Epithelial cell of proximal tubule (primary cell): ENCODE results near the gene YBEY. TPM values are rescaled to one million over a fixed set of nuclear protein-coding genes. Genes with fewer than 3 reads are reported as not detected.

Experiments
- DNase-seq: peaks from one replicate; pipeline ENCODE4 v3.0.0-alpha.2; 2011; ENCODE audit warnings: low read depth
- H3K4me3 ChIP-seq: 2 replicates; pipeline ENCODE4 v1.5.1; 2011; ENCODE audit warnings: low read depth, mild to moderate bottlenecking, low read length
- total RNA-seq: library from RNA; depleted of rRNA; stranded (reverse); fragments of >200 nt; gene quantifications from 2 replicates; pipeline ENCODE4 v1.2.3, GENCODE V29; 2015
- TF ChIP-seq, protein P1 (sequence below): conservative IDR thresholded peaks from 2 replicates; pipeline ENCODE4 v1.5.1; 2012; ENCODE audit warnings: low read depth, mild to moderate bottlenecking, low read length

Gene YBEY
- total RNA-seq, 1 donor from 2014 or later = 7.0 TPM

- no peak for DNase-seq
- TF ChIP-seq, protein P1, sequence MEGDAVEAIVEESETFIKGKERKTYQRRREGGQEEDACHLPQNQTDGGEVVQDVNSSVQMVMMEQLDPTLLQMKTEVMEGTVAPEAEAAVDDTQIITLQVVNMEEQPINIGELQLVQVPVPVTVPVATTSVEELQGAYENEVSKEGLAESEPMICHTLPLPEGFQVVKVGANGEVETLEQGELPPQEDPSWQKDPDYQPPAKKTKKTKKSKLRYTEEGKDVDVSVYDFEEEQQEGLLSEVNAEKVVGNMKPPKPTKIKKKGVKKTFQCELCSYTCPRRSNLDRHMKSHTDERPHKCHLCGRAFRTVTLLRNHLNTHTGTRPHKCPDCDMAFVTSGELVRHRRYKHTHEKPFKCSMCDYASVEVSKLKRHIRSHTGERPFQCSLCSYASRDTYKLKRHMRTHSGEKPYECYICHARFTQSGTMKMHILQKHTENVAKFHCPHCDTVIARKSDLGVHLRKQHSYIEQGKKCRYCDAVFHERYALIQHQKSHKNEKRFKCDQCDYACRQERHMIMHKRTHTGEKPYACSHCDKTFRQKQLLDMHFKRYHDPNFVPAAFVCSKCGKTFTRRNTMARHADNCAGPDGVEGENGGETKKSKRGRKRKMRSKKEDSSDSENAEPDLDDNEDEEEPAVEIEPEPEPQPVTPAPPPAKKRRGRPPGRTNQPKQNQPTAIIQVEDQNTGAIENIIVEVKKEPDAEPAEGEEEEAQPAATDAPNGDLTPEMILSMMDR = no peak
Observed at GRCh38 chr21:46264046-46264689, 22.0 kb upstream of the YBEY start.

GRCh38 chr21:46264690-46265144 is 21.4 kb upstream of the YBEY start:
- TF ChIP-seq, protein P1 = no peak
- no peak overlapping the region for H3K4me3 ChIP-seq
- DNase-seq = no peak

More at GRCh38 chr21:46264046-46264689, 22.0 kb upstream of the YBEY start:
- no peak overlapping the region for H3K4me3 ChIP-seq

DNA sequence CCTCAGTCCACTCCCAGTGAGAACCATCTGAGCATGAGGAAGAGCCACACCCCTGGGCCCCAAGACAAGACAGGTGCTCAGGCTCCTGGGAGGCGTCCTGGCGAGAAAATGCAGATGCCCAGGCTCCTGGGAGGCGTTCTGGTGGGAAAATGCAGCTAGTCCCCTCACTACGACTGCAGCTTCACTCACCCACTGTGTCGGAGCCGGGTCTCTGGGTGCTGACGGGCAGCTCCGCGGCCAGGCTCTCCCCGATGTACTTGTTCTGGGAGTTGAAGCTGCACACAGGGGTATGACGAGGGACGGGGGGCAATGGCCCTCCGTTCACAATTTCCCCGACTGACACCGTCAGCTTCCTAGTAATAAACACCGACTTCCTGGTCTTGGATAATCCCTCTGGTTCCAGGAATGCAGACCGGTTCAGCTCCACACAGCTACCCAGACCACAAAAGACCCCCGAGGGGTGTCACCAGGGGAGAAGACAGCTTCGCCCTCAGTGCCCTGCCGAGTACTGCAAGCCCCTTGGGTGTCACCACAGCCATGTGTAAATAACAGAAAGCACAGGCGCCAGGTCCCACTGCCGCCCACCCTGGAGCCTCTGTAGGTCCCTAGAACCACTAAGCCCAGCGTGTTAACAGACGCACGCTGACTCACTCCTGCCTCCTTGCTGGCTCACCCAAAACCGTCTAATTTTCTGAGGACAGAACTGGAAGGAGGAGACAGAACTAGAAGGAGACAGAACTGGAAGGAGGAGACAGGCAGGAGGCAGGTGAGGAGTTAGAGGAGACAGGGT is 20.2 kb upstream of the YBEY start:
- TF ChIP-seq, protein P1 = no peak
- no peak for DNase-seq
- H3K4me3 ChIP-seq = no peak overlapping the region

GRCh38 chr21:46266946-46267345 is 19.2 kb upstream of the YBEY start:
- TF ChIP-seq, protein P1 = no peak
- no peak overlapping the region for H3K4me3 ChIP-seq
- DNase-seq = no peak

DNA sequence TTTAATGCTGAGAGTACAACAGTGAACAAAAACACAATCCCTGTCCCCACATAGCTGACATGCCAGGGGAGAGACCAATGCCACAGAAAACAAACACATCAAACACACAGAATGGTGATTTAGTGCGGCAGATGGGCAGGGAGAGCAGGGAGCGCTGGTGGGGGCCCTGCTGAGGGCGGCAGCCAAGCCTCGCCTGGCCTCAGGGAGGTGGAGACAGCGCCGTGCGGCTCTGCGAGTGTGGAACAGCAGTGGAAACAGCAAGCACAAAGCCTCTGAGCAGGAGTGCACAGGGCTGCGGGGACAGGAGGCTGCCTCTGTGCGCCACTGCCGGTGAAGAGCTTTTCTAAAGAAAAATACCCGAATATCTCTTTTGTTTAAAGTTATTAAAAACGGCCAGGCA is 17.8 kb upstream of the YBEY start:
- TF ChIP-seq, protein P1 = no peak
- no peak overlapping the region for H3K4me3 ChIP-seq
- DNase-seq = no peak

GRCh38 chr21:46269466-46269865 is 16.7 kb upstream of the YBEY start:
- DNase-seq = peak; percentile 89
- TF ChIP-seq, protein P1 = no peak
- no peak overlapping the region for H3K4me3 ChIP-seq
